ENCODE measurements around the gene CFAP46. TPM values are rescaled to one million over a fixed set of nuclear protein-coding genes. Genes with fewer than 3 reads are reported as not detected.

The CFAP46 gene
- total and polyA plus RNA-seq, 4 donors, result 0.33 to 0.59 (median 0.42) TPM

- DNase-seq (ENCODE audit: low spot score), result peak; percentile 58
- H3K36me3 ChIP-seq (ENCODE audit: control insufficient read depth in 4 of 4, insufficient read depth in 3 of 4, low read depth in 1 of 4, low read length in 3 of 4), result no peaks in the 10 kb centered on the region
- H3K4me3 ChIP-seq (ENCODE audit: low read depth in 1 of 3, low read length in 3 of 3), result no peak overlapping the region
- peaks cover 0 to 4% (median 3%) of the 10 kb centered on the region in 4 donors for H3K9me3 ChIP-seq (ENCODE audit: control insufficient read depth in 4 of 4, low read length in 3 of 4)
- 46% methylated on average over 34 of the region's 34 CpGs for WGBS
- peak in 1 of 2 donors; percentile 77 for TF ChIP-seq RAD21 (IDR thresholded peaks at IDR 0.05)
- TF ChIP-seq FOXA2 (IDR thresholded peaks at IDR 0.05), result no peak
- peak; percentile 78 for TF ChIP-seq CTCF (IDR thresholded peaks at IDR 0.05; ENCODE audit: low read depth, low read length, missing input control)
- peaks cover 0 to 4% (median 2%) of the 10 kb centered on the region in 4 donors for H3K4me1 ChIP-seq (ENCODE audit: control insufficient read depth in 4 of 4, insufficient read depth in 4 of 4, low read length in 3 of 4)
- H3K9ac ChIP-seq (ENCODE audit: low read depth in 1 of 2, low read length in 2 of 2), result no peak overlapping the region
- H3K27ac ChIP-seq (ENCODE audit: low read depth in 1 of 2, low read length in 2 of 2), result no peak overlapping the region
- peaks cover 0 to 3% (median under 1%) of the 10 kb centered on the region in 4 donors for H3K27me3 ChIP-seq (ENCODE audit: control insufficient read depth in 4 of 4, insufficient read depth in 4 of 4, low read length in 3 of 4)
Measured at GRCh38 chr10:132836832-132837540, 105.4 kb downstream of the CFAP46 start.

GRCh38 chr10:132836248-132836831 lies 106.0 kb downstream of the CFAP46 start:
- 47% methylated on average over 27 of the region's 27 CpGs for WGBS
- no peak overlapping the region for H3K9ac ChIP-seq (ENCODE audit: low read depth in 1 of 2, low read length in 2 of 2)
- no peaks in the 10 kb centered on the region for H3K36me3 ChIP-seq (ENCODE audit: control insufficient read depth in 4 of 4, insufficient read depth in 3 of 4, low read depth in 1 of 4, low read length in 3 of 4)
- TF ChIP-seq FOXA2 (IDR thresholded peaks at IDR 0.05) (no peak), GABPA (IDR thresholded peaks at IDR 0.05 in 1 of 2, conservative IDR thresholded peaks at IDR 0.05 in 1 of 2) (no peak), HNF4G (IDR thresholded peaks at IDR 0.05) (no peak), TAF1 (conservative IDR thresholded peaks at IDR 0.05) (no peak), MAX (IDR thresholded peaks at IDR 0.05) (no peak), NR2F2 (IDR thresholded peaks at IDR 0.05) (no peak), CTCF (IDR thresholded peaks at IDR 0.05; ENCODE audit: low read depth, low read length, missing input control) (no peak), HNF4A (conservative IDR thresholded peaks at IDR 0.05) (no peak), JUND (IDR thresholded peaks at IDR 0.05) (no peak), RXRA (IDR thresholded peaks at IDR 0.05) (no peak), ATF3 (IDR thresholded peaks at IDR 0.05) (no peak), ZBTB33 (IDR thresholded peaks at IDR 0.05) (no peak), EGR1 (IDR thresholded peaks at IDR 0.05; ENCODE audit: low read depth in 2 of 2) (no peak), YY1 (IDR thresholded peaks at IDR 0.05) (no peak), FOXA1 (IDR thresholded peaks at IDR 0.05) (no peak)
- H3K9me3 ChIP-seq (ENCODE audit: control insufficient read depth in 4 of 4, low read length in 3 of 4), result no peaks in the 10 kb centered on the region
- peak; percentile 24 for DNase-seq (ENCODE audit: low spot score)
- H3K4me3 ChIP-seq (ENCODE audit: low read depth in 1 of 3, low read length in 3 of 3), result no peak overlapping the region
- H3K27me3 ChIP-seq (ENCODE audit: control insufficient read depth in 4 of 4, insufficient read depth in 4 of 4, low read length in 3 of 4), result peaks cover 0 to 3% (median under 1%) of the 10 kb centered on the region in 4 donors
- H3K27ac ChIP-seq (ENCODE audit: low read depth in 1 of 2, low read length in 2 of 2), result no peak overlapping the region
- peaks cover 0 to 4% (median 2%) of the 10 kb centered on the region in 4 donors for H3K4me1 ChIP-seq (ENCODE audit: control insufficient read depth in 4 of 4, insufficient read depth in 4 of 4, low read length in 3 of 4)

Measured in liver (tissue), 9 donors.